SK-N-DZ (cell line): ENCODE measurements around the gene HEXA.
A peak's percentile ranks its signal among the peaks of the same experiment; 100 is the strongest.

ENCODE experiments used
- DNase-seq: peaks from one replicate; pipeline ENCODE4 v3.0.0-alpha.2; 2015; ENCODE audit warnings: low spot score

Gene HEXA

GRCh38 chr15:72319985-72320671, 55.7 kb downstream of the HEXA start, which contains the start of gene CELF6:
Gene CELF6, minus strand, starts transcription at chr15:72320157. Its CDS starts 283 bp downstream, at chr15:72319874.
- peak; percentile 96 for DNase-seq

- DNase-seq = no peak
These were observed 56.3 kb downstream of the HEXA start for GRCh38 chr15:72319360-72319984.

- no peak for DNase-seq
These were observed 57.3 kb downstream of the HEXA start for GRCh38 chr15:72318408-72318942.

- DNase-seq = no peak
These were observed 60.0 kb downstream of the HEXA start for GRCh38 chr15:72315706-72316370.

- no peak for DNase-seq
These were observed 61.9 kb downstream of the HEXA start for GRCh38 chr15:72313881-72314280.

- DNase-seq = no peak
These were observed 62.4 kb downstream of the HEXA start for GRCh38 chr15:72313448-72313840.

GRCh38 chr15:72312605-72313447, 63.0 kb downstream of the HEXA start:
- peak; percentile 76 for DNase-seq

- no peak for DNase-seq
These were observed 68.8 kb downstream of the HEXA start for GRCh38 chr15:72307026-72307425.

GRCh38 chr15:72306211-72306785, 69.5 kb downstream of the HEXA start:
- peak; percentile 88 for DNase-seq

GRCh38 chr15:72304596-72304995, 71.2 kb downstream of the HEXA start:
- DNase-seq = no peak

- no peak for DNase-seq
These were observed 72.9 kb downstream of the HEXA start for GRCh38 chr15:72302955-72303354.
